MG63 (cell line): ENCODE results near the gene SLC40A1. TPM values are rescaled to one million over a fixed set of nuclear protein-coding genes. Genes with fewer than 3 reads are reported as not detected.

ENCODE experiments used
- DNase-seq: peaks from one replicate; pipeline ENCODE4 v3.0.0-alpha.2; 2020
- H3K27me3 ChIP-seq: fragments of 250-450 bp; sonication (Bioruptor Pico); 2 replicates; pipeline ENCODE4 v1.5.1; 2020; ENCODE audit warnings: mild to moderate bottlenecking, moderate library complexity
- H3K36me3 ChIP-seq: fragments of 250-450 bp; sonication (Bioruptor Pico); 2 replicates; pipeline ENCODE4 v1.5.1; 2020; ENCODE audit warnings: mild to moderate bottlenecking, moderate library complexity
- H3K4me3 ChIP-seq: fragments of 250-450 bp; sonication (Bioruptor Pico); 2 replicates; pipeline ENCODE4 v1.5.1; 2020; ENCODE audit warnings: mild to moderate bottlenecking, moderate library complexity
- H3K9me3 ChIP-seq: fragments of 250-450 bp; sonication (Bioruptor Pico); 2 replicates; pipeline ENCODE4 v1.5.1; 2020; ENCODE audit warnings: mild to moderate bottlenecking, moderate library complexity
- total RNA-seq: library from RNA; depleted of rRNA; stranded (reverse); fragments of >200 nt; shearing (Covaris generic); gene quantifications from 2 replicates; pipeline ENCODE4 v1.2.3, GENCODE V29; 2014; ENCODE audit warnings: low replicate concordance; rRNA removed

Gene SLC40A1, protein sequence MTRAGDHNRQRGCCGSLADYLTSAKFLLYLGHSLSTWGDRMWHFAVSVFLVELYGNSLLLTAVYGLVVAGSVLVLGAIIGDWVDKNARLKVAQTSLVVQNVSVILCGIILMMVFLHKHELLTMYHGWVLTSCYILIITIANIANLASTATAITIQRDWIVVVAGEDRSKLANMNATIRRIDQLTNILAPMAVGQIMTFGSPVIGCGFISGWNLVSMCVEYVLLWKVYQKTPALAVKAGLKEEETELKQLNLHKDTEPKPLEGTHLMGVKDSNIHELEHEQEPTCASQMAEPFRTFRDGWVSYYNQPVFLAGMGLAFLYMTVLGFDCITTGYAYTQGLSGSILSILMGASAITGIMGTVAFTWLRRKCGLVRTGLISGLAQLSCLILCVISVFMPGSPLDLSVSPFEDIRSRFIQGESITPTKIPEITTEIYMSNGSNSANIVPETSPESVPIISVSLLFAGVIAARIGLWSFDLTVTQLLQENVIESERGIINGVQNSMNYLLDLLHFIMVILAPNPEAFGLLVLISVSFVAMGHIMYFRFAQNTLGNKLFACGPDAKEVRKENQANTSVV
- total RNA-seq = 0.13 TPM in 1 of 2 replicates, not detected in the other

DNA sequence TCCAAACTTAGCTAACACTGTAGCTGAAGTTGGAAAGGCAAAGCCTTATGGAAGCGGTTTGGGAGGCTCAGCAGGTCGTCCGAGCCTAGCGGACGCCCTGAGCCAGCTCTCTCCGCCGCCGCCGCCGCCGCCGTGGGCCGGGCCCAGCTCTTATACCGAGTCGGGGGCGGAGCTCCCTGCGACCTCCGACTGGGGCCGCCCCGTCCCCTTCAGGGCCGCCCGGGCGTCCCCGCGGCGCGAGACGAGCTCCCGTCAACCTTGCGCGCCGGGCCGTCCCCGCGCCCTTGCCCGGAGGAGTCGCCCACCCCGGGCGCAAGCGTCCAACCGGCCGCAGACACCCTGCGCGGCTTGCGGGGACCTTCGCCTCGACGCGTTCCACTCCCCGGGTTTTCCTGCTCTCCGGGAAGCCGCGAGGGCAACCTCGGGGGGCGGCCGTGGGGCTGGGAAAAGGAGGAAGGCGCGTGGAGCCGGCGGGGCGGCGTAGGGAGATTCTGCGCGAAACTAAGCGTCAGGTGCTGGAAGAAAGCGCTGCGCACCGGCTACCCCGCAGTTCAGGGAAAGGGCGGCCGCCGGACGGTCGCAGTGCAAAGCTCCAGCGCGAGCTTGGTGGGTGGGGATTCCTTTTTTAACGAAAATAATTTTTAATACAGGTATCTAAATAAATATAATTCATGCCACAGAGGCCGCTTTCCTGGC is at the start of gene SLC40A1:
TSS of gene SLC40A1 (minus strand) at position 129 of the 696 bp plus-strand sequence. CDS start 326 bp downstream, outside the sequence.
- Histone ChIP-seq H3K4me3 (peak within 1 kb of the TSS; percentile 47), H3K36me3 (no peaks in the 10 kb centered on the region)
- DNase-seq = peak; percentile 54

DNA sequence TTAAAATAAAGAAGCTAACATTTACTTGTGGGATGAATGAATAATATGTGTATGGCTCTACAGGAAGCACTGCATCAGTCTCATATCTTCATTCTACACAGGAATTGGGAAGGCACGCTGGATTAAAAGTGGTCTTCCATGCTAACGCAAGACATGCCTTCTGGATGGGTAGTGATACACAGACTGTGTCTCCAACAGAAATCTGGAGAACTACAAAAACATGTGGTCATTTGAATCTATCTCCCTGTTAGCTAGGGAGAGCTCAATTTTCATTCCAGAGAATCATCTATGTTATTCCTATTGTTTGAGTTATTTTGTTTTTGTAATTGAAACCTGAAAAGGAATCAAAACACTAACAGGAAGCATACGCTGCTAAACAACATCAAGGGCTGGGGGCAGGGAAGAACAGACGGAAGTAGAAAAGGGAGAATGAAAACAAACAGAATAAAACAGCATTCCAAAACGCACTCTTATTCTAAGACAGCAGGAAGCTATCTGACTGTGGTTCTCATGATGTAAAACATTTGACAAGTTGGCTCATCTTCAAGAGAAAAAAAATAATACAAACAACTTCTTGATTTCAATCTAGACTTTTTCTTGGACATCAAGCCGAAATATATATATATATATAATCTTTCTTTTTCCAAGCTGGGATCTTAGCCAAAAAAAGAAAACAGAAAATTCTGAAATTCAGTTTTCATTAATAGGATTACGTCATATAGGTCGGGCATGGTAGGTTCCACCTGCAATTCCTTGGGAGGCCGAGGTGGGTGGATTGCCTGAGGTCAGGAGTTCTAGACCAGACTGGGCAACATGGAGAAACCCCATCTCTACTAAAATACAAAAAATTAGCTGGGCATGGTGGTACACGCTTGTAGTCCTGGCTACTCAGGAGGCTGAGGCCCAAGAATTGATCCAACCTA is 49.2 kb upstream of the SLC40A1 start:
- no peak overlapping the region for H3K4me3 ChIP-seq
- no peak for DNase-seq

More for the DNA sequence above, at the start of gene SLC40A1:
- Histone ChIP-seq H3K27me3 (peaks cover 45% of the 10 kb centered on the region), H3K9me3 (no peaks in the 10 kb centered on the region)

DNA sequence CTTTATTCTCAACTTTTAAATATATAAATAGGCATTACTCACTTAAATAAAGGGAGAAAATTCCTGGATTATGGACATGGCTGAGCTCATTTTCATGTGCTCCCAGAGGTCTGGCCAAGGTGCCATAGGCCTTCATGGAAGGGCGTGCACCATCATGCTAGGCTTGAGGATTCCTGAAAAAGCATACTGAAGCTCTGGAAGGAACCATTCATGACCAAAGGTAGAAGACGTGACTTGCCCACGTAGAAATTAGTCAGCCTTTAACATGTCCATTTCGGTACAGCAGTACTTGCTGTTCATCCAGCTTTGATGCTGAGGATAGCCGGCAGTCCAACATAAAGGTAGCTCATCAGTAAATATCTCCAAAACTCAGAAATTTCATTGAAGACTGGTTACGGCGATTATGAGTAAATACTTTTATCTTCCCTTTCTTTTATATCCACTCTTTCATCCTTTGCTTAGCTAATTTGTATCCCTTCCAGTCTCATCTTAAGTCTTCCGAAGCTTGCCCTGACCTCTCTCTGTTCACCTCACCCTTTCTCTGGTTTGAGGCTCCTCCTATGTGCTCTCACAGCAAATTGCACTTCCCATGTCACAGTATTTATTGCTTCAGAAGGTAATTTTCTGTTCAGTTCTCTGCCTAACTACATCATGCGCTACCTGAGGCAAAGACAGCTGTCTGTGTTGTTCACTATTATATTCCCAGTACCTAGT is 48.4 kb upstream of the SLC40A1 start:
- H3K9me3 ChIP-seq = no peaks in the 10 kb centered on the region
- H3K27me3 ChIP-seq = no peaks in the 10 kb centered on the region
- no peaks in the 10 kb centered on the region for H3K36me3 ChIP-seq
- no peak overlapping the region for H3K4me3 ChIP-seq
- no peak for DNase-seq

More for the DNA sequence above, 49.2 kb upstream of the SLC40A1 start:
- H3K36me3 ChIP-seq = no peaks in the 10 kb centered on the region
- no peaks in the 10 kb centered on the region for H3K9me3 ChIP-seq
- H3K27me3 ChIP-seq = no peaks in the 10 kb centered on the region

DNA sequence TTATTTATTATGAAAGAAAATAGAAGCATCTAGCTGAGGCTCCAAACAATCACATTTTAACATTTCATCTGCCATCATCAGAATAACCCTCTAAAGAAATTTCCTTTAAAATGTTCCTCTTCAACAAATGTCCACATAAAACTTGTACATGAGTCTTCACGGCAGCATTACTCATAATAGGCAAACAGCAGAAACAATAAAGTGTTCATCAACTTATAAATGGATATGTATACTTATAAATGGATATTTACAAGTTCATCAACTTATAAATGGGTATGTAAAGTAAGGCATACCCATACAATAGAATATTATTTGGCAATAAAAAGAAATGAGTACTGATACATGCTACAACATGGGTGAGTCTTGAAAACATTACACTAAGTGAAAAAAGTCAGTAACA is 47.2 kb upstream of the SLC40A1 start:
- no peaks in the 10 kb centered on the region for H3K9me3 ChIP-seq
- H3K36me3 ChIP-seq = no peaks in the 10 kb centered on the region
- no peak overlapping the region for H3K4me3 ChIP-seq
- H3K27me3 ChIP-seq = no peaks in the 10 kb centered on the region
- DNase-seq = no peak

DNA sequence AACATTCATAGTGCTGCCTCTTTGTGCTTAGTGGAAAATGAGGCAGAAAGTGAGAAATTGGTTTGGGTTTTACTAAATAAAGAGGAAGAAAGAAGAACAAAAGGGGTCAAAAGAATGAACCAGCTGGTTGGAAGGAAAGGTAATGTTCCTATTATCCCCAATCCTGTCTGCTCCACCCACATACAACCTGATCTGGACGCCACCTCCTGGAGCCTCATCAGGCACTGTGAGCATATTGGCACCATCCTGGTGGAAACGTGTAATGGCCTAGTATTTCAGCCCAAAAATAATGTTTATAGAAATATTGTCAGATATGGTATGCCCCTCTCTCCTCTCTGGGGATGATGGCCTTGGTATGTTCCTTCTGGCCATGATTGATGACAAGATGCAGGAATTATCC is 45.0 kb upstream of the SLC40A1 start:
- no peak for DNase-seq
- H3K9me3 ChIP-seq = no peaks in the 10 kb centered on the region
- no peaks in the 10 kb centered on the region for H3K36me3 ChIP-seq
- no peaks in the 10 kb centered on the region for H3K27me3 ChIP-seq
- no peak overlapping the region for H3K4me3 ChIP-seq

DNA sequence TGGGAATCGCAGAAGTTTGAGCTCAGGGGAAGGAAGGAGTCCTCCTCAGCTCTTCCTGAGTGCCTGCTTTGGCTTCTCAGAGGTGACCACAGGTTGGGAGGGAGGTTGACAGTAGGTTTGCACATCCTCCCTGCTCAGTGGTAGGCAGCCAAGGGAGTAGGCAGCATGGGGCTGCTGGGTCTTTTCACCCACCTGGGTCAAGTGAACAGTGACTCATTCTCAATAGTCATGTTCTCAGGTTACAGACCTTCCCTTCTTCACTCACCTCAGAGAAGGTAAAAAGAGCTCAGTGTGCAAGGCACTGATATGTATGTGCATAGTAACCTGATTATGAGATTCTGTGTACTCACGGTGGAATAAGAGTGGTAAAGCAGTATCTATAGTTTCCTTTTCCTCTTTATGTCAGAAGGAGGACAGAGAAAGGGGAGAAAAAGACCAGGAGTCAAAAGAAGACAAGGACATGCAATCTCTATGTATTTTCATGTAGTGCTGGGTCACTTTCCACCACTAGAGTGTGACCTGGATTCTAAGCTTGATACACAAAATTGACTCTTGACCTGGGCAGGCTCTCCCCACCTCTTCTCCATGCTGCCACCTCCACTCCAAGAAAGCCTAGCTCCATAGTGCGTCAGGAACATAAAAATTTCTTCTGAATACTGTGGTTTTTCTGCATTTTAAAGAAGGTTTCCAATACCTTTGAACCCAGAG is 44.2 kb upstream of the SLC40A1 start:
- DNase-seq = no peak
- Histone ChIP-seq H3K4me3 (no peak overlapping the region), H3K36me3 (no peaks in the 10 kb centered on the region), H3K9me3 (no peaks in the 10 kb centered on the region; the same call in 1 of the 2 replicates), H3K27me3 (no peaks in the 10 kb centered on the region)

DNA sequence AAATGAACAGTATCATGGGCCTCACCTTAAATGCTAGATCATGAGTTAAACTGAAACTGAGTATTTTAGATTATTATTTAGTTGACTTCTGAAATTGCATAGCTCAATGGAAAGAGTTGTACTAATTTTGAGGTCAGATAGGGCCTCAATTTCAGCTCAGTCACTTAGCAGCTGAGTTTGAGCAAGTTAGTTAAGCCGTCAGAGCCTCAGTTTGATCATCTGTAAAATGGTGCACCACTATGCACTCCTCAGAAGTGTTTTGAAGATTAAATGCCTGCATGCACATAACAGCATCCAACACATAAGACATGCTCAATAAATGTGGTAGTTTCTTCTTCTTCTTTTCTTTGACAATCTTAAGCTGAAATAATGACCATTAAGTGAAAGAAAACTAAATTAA is 42.5 kb upstream of the SLC40A1 start:
- no peaks in the 10 kb centered on the region for H3K27me3 ChIP-seq
- H3K4me3 ChIP-seq = no peak overlapping the region
- no peaks in the 10 kb centered on the region for H3K36me3 ChIP-seq
- no peaks in the 10 kb centered on the region; the same call in 1 of the 2 replicates for H3K9me3 ChIP-seq
- no peak for DNase-seq

DNA sequence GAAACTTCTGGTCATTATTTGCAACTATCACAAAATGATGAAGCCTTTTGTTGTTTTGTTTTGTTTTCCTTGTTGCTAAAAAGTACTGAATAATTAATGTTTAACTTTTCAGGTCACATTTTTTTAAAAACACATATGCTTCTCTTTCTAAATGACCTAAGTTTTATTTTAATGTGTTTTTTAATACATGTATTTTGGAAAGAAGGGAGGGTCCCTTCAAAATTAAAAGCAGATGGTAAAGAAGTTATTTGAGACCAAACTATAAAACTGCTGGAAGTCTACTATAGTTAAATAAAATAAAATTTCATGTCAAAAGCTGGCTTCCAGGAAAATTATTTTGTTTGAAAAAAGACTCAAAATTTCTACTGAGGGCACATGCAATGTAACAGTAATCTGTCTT is 41.2 kb upstream of the SLC40A1 start:
- DNase-seq = no peak
- no peaks in the 10 kb centered on the region for H3K36me3 ChIP-seq
- no peak overlapping the region for H3K4me3 ChIP-seq
- no peaks in the 10 kb centered on the region for H3K27me3 ChIP-seq
- no peaks in the 10 kb centered on the region; the same call in 1 of the 2 replicates for H3K9me3 ChIP-seq

DNA sequence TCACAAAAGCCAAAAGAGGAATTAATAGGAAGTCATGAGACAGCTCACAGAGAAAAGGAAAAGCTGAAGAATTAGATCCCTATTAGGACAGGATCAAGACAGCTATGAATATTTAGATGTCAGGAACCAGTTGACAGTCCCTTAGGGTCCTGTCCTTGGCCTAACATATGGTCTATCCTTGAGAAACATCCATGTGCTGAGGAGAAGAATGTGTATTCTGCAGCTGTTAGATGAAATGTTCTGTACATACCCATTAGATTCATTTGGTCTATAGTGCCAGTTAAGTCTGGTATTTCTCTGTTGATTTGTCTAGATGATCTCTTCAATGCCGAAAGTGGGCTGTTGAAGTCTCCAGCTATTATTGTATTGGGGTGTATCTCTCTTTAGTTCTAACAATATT is 37.6 kb upstream of the SLC40A1 start:
- no peaks in the 10 kb centered on the region for H3K27me3 ChIP-seq
- H3K4me3 ChIP-seq = no peak overlapping the region
- no peak for DNase-seq
- H3K9me3 ChIP-seq = no peaks in the 10 kb centered on the region; the same call in 1 of the 2 replicates
- H3K36me3 ChIP-seq = no peaks in the 10 kb centered on the region

DNA sequence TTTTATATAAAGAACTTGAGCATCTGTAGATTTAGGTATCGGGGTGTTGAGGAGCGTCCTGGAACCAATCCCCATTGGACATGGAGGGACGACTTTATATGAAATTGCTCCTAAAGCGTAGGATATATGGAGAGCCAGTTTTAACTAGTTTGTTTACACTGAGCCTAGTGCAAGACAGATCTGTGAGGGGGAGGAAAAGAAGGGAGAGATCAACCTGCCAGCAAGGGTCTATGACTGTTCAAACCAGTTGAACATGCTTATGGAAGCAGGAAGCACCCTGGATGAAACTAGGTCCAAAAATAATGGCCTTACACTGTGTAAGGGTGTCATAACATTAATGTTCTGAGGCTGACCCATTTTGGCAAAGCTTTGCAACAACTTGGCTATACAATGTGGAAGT is 34.0 kb upstream of the SLC40A1 start:
- DNase-seq = no peak
- Histone ChIP-seq H3K27me3 (no peaks in the 10 kb centered on the region), H3K4me3 (no peak overlapping the region), H3K9me3 (no peaks in the 10 kb centered on the region), H3K36me3 (no peaks in the 10 kb centered on the region)

DNA sequence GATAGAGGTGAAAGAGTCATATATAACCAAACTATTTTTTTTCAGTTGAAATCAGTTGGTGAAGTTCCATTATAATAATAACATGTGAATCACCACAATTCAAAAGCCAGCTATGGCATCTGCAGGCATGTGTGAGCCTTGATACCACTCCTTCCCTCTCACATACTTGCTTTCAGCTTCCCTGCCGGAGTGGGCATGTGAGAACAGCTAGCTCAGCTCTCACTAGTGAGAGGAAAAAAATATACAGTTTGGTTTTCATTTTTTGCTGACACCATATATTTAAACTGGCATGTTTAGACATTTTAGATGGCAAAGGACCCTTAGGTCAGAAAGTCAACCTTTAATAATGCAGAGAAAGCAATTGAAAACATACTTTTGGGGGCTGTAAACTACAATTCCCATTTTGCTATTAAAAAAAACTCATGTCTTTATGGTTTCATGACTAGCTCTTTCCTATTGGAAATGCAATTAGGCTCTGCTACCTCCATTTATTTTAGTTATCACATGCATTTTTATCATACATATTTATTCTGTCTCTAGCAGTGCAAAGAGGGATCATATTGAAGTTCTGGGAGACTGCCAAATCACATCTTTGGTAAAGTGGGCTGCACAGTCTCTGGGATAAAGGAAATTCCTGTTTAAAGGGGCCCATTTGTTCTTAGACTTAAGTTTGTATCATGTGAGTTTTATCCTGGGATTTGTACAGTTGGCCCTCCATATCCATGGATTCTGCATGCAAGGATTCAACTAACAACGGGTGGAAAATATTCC is 33.2 kb upstream of the SLC40A1 start:
- peak; percentile 54 for DNase-seq
- Histone ChIP-seq H3K4me3 (no peak overlapping the region), H3K27me3 (no peaks in the 10 kb centered on the region), H3K9me3 (no peaks in the 10 kb centered on the region), H3K36me3 (no peaks in the 10 kb centered on the region)

DNA sequence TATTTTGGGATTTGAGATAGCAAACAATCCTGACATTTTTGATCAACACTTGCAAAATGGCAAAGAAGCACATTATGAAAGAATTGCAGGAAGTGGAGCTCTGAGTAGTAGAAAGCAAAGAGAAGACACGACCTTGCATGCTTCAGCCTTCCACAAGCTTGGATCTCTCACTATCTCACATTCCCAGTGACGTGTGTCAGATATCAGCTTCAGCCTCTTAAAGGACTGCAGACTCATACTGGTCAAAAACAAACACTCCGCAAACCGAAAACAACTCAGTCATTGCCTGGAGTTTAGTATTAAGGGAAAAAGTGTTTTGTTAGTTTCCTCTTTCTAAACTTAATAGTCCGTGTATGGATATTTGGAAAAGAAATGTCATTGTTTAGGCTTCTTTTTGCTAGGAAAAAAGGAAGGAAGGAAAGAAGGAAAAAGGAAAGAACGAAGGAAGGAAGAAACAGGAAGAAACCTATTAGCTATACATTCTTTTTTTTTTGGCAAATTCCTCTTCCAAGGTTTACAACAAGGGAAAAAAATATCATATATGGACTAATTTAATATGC is 32.6 kb upstream of the SLC40A1 start:
- peak; percentile 2 for DNase-seq
- Histone ChIP-seq H3K4me3 (no peak overlapping the region), H3K9me3 (no peaks in the 10 kb centered on the region), H3K36me3 (no peaks in the 10 kb centered on the region), H3K27me3 (no peaks in the 10 kb centered on the region)

DNA sequence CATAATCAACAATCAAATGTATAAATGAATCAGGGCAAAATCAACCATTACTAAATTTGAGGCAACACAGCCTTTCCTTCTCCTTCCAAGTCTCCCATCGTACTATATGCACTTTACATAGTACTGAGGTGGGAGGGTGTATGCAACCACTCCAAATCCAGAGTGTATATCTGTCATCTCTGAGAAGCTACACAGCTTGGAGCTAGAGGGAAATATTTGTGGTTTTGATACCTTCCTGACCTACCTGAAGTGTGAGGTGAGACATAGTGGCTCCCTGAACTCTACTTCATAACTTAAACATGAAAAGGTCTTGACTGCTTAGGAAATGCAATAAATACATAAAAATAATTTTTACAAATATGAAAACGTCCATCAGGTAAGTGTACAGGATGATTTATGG is 30.1 kb upstream of the SLC40A1 start:
- DNase-seq = no peak
- no peaks in the 10 kb centered on the region for H3K36me3 ChIP-seq
- no peaks in the 10 kb centered on the region for H3K27me3 ChIP-seq
- H3K9me3 ChIP-seq = no peaks in the 10 kb centered on the region
- H3K4me3 ChIP-seq = no peak overlapping the region

DNA sequence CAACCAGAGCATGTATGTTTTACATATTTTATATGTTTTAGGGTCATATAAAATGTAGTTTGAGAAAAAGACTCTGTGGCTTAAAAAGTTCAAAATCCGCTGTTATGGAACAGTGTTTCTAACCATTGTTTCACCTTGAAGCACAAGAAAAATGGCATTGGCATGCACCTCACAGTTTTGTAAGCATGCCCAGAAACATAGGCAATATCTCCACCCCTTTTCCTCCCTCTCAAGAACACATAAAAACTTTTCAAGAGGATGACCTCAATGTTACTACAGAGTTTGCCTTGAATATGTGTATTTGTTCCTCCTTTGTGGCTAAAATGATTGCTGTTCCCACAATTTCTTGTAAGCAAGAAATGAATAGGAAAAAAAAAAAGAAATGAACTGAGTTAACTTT is 29.3 kb upstream of the SLC40A1 start:
- no peak for DNase-seq
- no peaks in the 10 kb centered on the region for H3K27me3 ChIP-seq
- H3K36me3 ChIP-seq = no peaks in the 10 kb centered on the region
- H3K9me3 ChIP-seq = no peaks in the 10 kb centered on the region
- no peak overlapping the region for H3K4me3 ChIP-seq
